HepG2 (cell line): ENCODE results near the gene CTIF. TPM values are rescaled to one million over a fixed set of nuclear protein-coding genes. Genes with fewer than 3 reads are reported as not detected.

Experiments used
- ATAC-seq: fragments of 200-7000 bp; cut with Tn5 transposase; 3 replicates; pipeline ENCODE4 v1.9.1; 2020; ENCODE audit warnings: mild to moderate bottlenecking, moderate library complexity
- BruUV-seq: library from RNA; stranded (reverse); fragments of 400-500 nt; replicated peaks from 2 replicates; lab custom pipeline; 2021; lab: Mats Ljungman, UMichigan
- CTCF ChIA-PET: fragments of 300-600 bp; formaldehyde crosslinking; extraction: SDS; loops from one replicate; lab custom pipeline; 2021; ENCODE audit warnings: low total read pairs, inconsistent platforms, low intra/inter-chr PET ratio; lab: Yijun Ruan, JAX
- POLR2A ChIA-PET: fragments of 350-600 bp; sonication (Branson Sonifier 250); formaldehyde crosslinking; loops from one replicate; lab custom pipeline; 2020; ENCODE audit warnings: antibody characterized with exemption, inconsistent platforms; lab: Yijun Ruan, JAX
- DNase-seq: peaks from one replicate; pipeline ENCODE4 v3.0.0-alpha.2; 2015; ENCODE audit warnings: low spot score
- FAIRE-seq: peaks from 3 replicates; lab custom pipeline; 2011; peaks lifted over from hg19 to GRCh38; lab: Jason Lieb, UNC
- H2AFZ ChIP-seq: one replicate; pipeline ENCODE4 v1.6.1; 2011; ENCODE audit warnings: low read length, inconsistent platforms
- H3K27ac ChIP-seq: fragments of 300-600 bp; 3 replicates; pipeline ENCODE4 v1.8.0; 2011; ENCODE audit warnings: mixed run types, mild to moderate bottlenecking, mixed read lengths, low read length, inconsistent platforms; ENCODE audit not compliant: insufficient read depth; ENCODE audit errors: extremely low read length
- H3K27me3 ChIP-seq, 2 experiments: fragments of 200-600 bp in 1 of 2; 2 replicates in 1 of 2; 3 replicates in 1 of 2; pipeline versions ENCODE4 v1.6.0 to v1.8.0; 2011; ENCODE audit warnings: low read length in 2 of 2, mild to moderate bottlenecking in 2 of 2, moderate library complexity in 2 of 2, inconsistent platforms in 1 of 2; ENCODE audit not compliant: insufficient read depth in 2 of 2, control insufficient read depth in 1 of 2
- H3K36me3 ChIP-seq, 2 experiments: fragments of 200-600 bp in 1 of 2; replicated peaks in 1 of 2; 2 replicates in 1 of 2; 3 replicates in 1 of 2; pipeline versions ENCODE4 v1.5.1 to v1.8.0; 2011; ENCODE audit warnings: low read length in 2 of 2, inconsistent platforms in 1 of 2; ENCODE audit not compliant: insufficient read depth in 2 of 2, control insufficient read depth in 1 of 2
- H3K4me1 ChIP-seq: 2 replicates; pipeline ENCODE4 v1.5.1; 2012; ENCODE audit warnings: low read length, inconsistent platforms; ENCODE audit not compliant: insufficient read depth
- H3K4me2 ChIP-seq: 2 replicates; pipeline ENCODE4 v1.6.0; 2011; ENCODE audit warnings: low read depth, low read length, inconsistent platforms
- H3K4me3 ChIP-seq, 3 experiments: fragments of 200-600 bp in 1 of 3; sonication (generic), shearing (Covaris generic) in 1 of 3; replicated peaks in 1 of 3; 2 replicates each; pipeline ENCODE4 v1.5.1; 2011 to 2016; ENCODE audit warnings: low read length in 3 of 3, inconsistent platforms in 2 of 3, low read depth in 2 of 3, mild to moderate bottlenecking in 2 of 3, control low read depth in 1 of 3, mixed read lengths in 1 of 3; ENCODE audit not compliant: insufficient read depth in 1 of 3
- H3K79me2 ChIP-seq: one replicate; pipeline ENCODE4 v1.6.1; 2011; ENCODE audit warnings: low read length, inconsistent platforms; ENCODE audit not compliant: insufficient read depth
- H3K9ac ChIP-seq: 2 replicates; pipeline ENCODE4 v1.6.0; 2011; ENCODE audit warnings: mild to moderate bottlenecking, low read depth, low read length, inconsistent platforms; ENCODE audit not compliant: insufficient read depth
- H3K9me3 ChIP-seq: 2 replicates; pipeline ENCODE4 v1.5.1; 2012; ENCODE audit warnings: mild to moderate bottlenecking, low read length
- H4K20me1 ChIP-seq: 2 replicates; pipeline ENCODE4 v1.6.0; 2011; ENCODE audit warnings: inconsistent platforms, mild to moderate bottlenecking, low read length, moderate library complexity; ENCODE audit not compliant: insufficient read depth
- ATF4 ChIP-seq, 2 experiments: fragments of 450-650 bp in 1 of 2; sonication (generic) in 1 of 2; formaldehyde crosslinking; IDR thresholded peaks; 2 replicates each; pipeline versions ENCODE4 v1.5.0 to v1.8.0; 2020 to 2022; ENCODE audit warnings: mild to moderate bottlenecking in 1 of 2, missing genetic modification reagents in 1 of 2
- CEBPG ChIP-seq: IDR thresholded peaks from 2 replicates; pipeline ENCODE4 v1.6.1; 2016
- DMAP1 ChIP-seq: IDR thresholded peaks from 2 replicates; pipeline ENCODE4 v1.6.1; 2016
- GZF1 ChIP-seq: sonication (generic); formaldehyde crosslinking; IDR thresholded peaks from 2 replicates; pipeline ENCODE4 v1.5.1; 2020; ENCODE audit warnings: mild to moderate bottlenecking, missing genetic modification reagents
- HOXA5 ChIP-seq: sonication (generic); formaldehyde crosslinking; IDR thresholded peaks from 2 replicates; pipeline ENCODE4 v1.4.0; 2020; ENCODE audit warnings: missing genetic modification reagents
- TBL1XR1 ChIP-seq: fragments of 150-350 bp; IDR thresholded peaks from 2 replicates; pipeline ENCODE4 v1.6.1; 2014; ENCODE audit warnings: borderline replicate concordance, low read length; ENCODE audit not compliant: partially characterized antibody
- TBX3 ChIP-seq: fragments of 450-650 bp; IDR thresholded peaks from 2 replicates; pipeline ENCODE4 v1.6.1; 2017; ENCODE audit warnings: antibody characterized with exemption, mild to moderate bottlenecking, inconsistent platforms, borderline replicate concordance
- WGBS: methylation state at CpG from one replicate; pipeline ENCODE4 v1.1.6; 2017; ENCODE audit warnings: low lambda C conversion rate; 5-methylcytosine and 5-hydroxymethylcytosine counted together
- in situ Hi-C: cut with HindIII; loops from 2 replicates; pipeline ENCODE4 v1.10.0; 2017; ENCODE audit warnings: low pct_unique_long_range_greater_than_20kb; ENCODE audit not compliant: extremely low pct_ligation_motif_present
- intact Hi-C: fragments of 100-400 bp; cut with micrococcal nuclease; formaldehyde crosslinking; loops from one replicate; pipeline ENCODE4 v1.10.0; 2022; ENCODE audit not compliant: unreplicated experiment
- polyA plus RNA-seq, 8 experiments: library from polyadenylated mRNA; depleted of rRNA in 3 of 8; stranded (reverse) in 7 of 8; unstranded in 1 of 8; fragments of >200 nt; fragmentation: Illumina TruSeq in 4 of 8; extraction: Trizol in 4 of 8; gene quantifications; 2 replicates each; pipeline versions ENCODE4 v1.2.1 to v1.2.3, GENCODE V29; 2011 to 2016; ENCODE audit warnings: low read depth in 4 of 8, missing spikeins in 1 of 8, mixed read lengths in 1 of 8; ENCODE audit not compliant: insufficient read depth in 1 of 8
- total RNA-seq, 5 experiments: library from RNA; depleted of rRNA; stranded (reverse); fragments of >200 nt; fragmentation: Illumina TruSeq; extraction: Trizol; gene quantifications; 2 replicates each; pipeline ENCODE4 v1.2.3, GENCODE V29; 2016; ENCODE audit warnings: low read depth in 1 of 5
- TF ChIP-seq, protein P1 (sequence below): sonication (generic); formaldehyde crosslinking; IDR thresholded peaks from 2 replicates; pipeline ENCODE4 v1.5.1; 2020; ENCODE audit warnings: missing genetic modification reagents, mild to moderate bottlenecking, borderline replicate concordance
- TF ChIP-seq, protein P2 (sequence below): IDR thresholded peaks from 2 replicates; pipeline ENCODE4 v1.6.1; 2016; ENCODE audit warnings: control low read depth

CTIF gene
- total and polyA plus RNA-seq, 2 of the 13 experiments (the other 11 are each of a cell fraction or from before 2014, with no cell fraction given) = 18.2 to 28.0 TPM

GRCh38 chr18:48894799-48895346 lies 356.0 kb downstream of the CTIF start:
- intact Hi-C loops = loop anchor here (5.0 to 10.0 kb wide), 2 partner anchors 218 to 280 kb away; no protein-coding TSS in a partner anchor
- Histone ChIP-seq H3K9me3 (no peaks in the 10 kb centered on the region), H2AFZ (no peak overlapping the region), H3K4me2 (no peak overlapping the region), H4K20me1 (no peaks in the 10 kb centered on the region), H3K79me2 (no peaks in the 10 kb centered on the region), H3K36me3 (no peaks in the 10 kb centered on the region), H3K27me3 (no peaks in the 10 kb centered on the region; a peak in 1 of 5 replicates), H3K4me3 (no peak overlapping the region), H3K27ac (no peak overlapping the region), H3K9ac (no peak overlapping the region), H3K4me1 (peaks cover 76% of the 10 kb centered on the region)
- 91% methylated on average over 5 of the region's 5 CpGs for whole genome bisulfite sequencing
- FAIRE-seq (no peak), ATAC-seq (no peak), DNase-seq (no peak)
- no TSS peak for BruUV-seq
- peak; percentile 47; the same call in 1 of the 2 replicates for TF ChIP-seq CEBPG (CRISPR knock-in tag)
- TF ChIP-seq ATF4 (CRISPR knock-in tag; IDR thresholded peaks at IDR 0.05) = peak in 1 of 2 experiments; percentile 32; a peak in 1 of 4 replicates
- TF ChIP-seq DMAP1 (CRISPR knock-in tag) = no peak
- no peak for TF ChIP-seq GZF1 (CRISPR knock-in tag)
- no peak for TF ChIP-seq TBX3
- no peak for TF ChIP-seq TBL1XR1
- TF ChIP-seq HOXA5 = no peak
- TF ChIP-seq, protein P1, sequence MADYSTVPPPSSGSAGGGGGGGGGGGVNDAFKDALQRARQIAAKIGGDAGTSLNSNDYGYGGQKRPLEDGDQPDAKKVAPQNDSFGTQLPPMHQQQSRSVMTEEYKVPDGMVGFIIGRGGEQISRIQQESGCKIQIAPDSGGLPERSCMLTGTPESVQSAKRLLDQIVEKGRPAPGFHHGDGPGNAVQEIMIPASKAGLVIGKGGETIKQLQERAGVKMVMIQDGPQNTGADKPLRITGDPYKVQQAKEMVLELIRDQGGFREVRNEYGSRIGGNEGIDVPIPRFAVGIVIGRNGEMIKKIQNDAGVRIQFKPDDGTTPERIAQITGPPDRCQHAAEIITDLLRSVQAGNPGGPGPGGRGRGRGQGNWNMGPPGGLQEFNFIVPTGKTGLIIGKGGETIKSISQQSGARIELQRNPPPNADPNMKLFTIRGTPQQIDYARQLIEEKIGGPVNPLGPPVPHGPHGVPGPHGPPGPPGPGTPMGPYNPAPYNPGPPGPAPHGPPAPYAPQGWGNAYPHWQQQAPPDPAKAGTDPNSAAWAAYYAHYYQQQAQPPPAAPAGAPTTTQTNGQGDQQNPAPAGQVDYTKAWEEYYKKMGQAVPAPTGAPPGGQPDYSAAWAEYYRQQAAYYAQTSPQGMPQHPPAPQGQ (CRISPR knock-in tag) = no peak
- TF ChIP-seq, protein P2, sequence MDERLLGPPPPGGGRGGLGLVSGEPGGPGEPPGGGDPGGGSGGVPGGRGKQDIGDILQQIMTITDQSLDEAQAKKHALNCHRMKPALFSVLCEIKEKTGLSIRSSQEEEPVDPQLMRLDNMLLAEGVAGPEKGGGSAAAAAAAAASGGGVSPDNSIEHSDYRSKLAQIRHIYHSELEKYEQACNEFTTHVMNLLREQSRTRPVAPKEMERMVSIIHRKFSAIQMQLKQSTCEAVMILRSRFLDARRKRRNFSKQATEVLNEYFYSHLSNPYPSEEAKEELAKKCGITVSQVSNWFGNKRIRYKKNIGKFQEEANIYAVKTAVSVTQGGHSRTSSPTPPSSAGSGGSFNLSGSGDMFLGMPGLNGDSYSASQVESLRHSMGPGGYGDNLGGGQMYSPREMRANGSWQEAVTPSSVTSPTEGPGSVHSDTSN (CRISPR knock-in tag) = no peak
- CTCF ChIA-PET = no interaction called here
- in situ Hi-C loops = loop anchor here (5.0 to 10.0 kb wide), 3 partner anchors 52 to 350 kb away; no protein-coding TSS in a partner anchor
- POLR2A ChIA-PET = interaction anchor here (1.1 to 4.2 kb wide), 3 partner anchors 8 to 122 kb away, joined by 3 to 36 read pairs (median 6); no protein-coding TSS in a partner anchor
